ENCODE measurements around the gene MFAP2.
"Not testable (repeated sequence)": the region's sequence is repeated elsewhere in the genome, so short reads cannot be mapped to it uniquely, and the experiment has no call there.

GRCh38 chr1:16952376-16952775 lies 28.0 kb downstream of the MFAP2 start:
- not testable (repeated sequence) for TF ChIP-seq CTCF (IDR thresholded peaks at IDR 0.05); POLR2AphosphoS5 (IDR thresholded peaks at IDR 0.05; ENCODE audit: low read depth, low read length)
- TF ChIP-seq, protein P1, sequence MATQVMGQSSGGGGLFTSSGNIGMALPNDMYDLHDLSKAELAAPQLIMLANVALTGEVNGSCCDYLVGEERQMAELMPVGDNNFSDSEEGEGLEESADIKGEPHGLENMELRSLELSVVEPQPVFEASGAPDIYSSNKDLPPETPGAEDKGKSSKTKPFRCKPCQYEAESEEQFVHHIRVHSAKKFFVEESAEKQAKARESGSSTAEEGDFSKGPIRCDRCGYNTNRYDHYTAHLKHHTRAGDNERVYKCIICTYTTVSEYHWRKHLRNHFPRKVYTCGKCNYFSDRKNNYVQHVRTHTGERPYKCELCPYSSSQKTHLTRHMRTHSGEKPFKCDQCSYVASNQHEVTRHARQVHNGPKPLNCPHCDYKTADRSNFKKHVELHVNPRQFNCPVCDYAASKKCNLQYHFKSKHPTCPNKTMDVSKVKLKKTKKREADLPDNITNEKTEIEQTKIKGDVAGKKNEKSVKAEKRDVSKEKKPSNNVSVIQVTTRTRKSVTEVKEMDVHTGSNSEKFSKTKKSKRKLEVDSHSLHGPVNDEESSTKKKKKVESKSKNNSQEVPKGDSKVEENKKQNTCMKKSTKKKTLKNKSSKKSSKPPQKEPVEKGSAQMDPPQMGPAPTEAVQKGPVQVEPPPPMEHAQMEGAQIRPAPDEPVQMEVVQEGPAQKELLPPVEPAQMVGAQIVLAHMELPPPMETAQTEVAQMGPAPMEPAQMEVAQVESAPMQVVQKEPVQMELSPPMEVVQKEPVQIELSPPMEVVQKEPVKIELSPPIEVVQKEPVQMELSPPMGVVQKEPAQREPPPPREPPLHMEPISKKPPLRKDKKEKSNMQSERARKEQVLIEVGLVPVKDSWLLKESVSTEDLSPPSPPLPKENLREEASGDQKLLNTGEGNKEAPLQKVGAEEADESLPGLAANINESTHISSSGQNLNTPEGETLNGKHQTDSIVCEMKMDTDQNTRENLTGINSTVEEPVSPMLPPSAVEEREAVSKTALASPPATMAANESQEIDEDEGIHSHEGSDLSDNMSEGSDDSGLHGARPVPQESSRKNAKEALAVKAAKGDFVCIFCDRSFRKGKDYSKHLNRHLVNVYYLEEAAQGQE (IDR thresholded peaks at IDR 0.05; ENCODE audit: insufficient read depth in 1 of 2, low read depth in 2 of 2, low read length in 1 of 2) = not testable (repeated sequence)
